HG03565 (cell line): ENCODE data around the gene MYCL.
"Not testable (repeated sequence)": the region's sequence is repeated elsewhere in the genome, so short reads cannot be mapped to it uniquely, and the experiment has no call there.

Source experiments
- ATAC-seq: cut with Tn5 transposase; IDR thresholded peaks from one replicate; pipeline ENCODE4 v1.9.1; 2021; ENCODE audit warnings: mild to moderate bottlenecking, moderate library complexity; ENCODE audit not compliant: unreplicated experiment

The MYCL gene

GRCh38 chr1:39919545-39919944 lies 17.8 kb upstream of the MYCL start:
- no peak for ATAC-seq

DNA sequence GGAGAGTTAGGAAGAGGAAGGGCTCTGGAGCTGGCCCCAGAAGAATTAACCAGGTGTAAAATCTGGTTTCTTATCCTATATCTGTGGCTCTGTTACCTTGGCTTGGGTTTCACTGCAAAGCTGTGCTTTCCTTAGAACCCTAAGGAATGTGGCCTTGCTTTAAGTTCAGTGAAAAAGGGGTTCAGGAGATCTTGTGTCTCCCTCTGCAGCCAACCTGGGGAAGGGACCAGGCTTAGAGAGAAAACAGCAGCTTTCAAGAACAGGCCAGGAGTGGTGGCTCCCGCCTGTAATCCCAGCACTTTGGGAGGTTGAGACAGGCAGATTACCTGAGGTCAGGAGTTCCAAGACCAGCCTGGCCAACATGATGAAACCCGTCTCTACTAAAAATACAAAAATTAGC lies 16.1 kb upstream of the MYCL start:
- no peak for ATAC-seq

- no peak for ATAC-seq
Measured at GRCh38 chr1:39915499-39916129, 13.9 kb upstream of the MYCL start.

DNA sequence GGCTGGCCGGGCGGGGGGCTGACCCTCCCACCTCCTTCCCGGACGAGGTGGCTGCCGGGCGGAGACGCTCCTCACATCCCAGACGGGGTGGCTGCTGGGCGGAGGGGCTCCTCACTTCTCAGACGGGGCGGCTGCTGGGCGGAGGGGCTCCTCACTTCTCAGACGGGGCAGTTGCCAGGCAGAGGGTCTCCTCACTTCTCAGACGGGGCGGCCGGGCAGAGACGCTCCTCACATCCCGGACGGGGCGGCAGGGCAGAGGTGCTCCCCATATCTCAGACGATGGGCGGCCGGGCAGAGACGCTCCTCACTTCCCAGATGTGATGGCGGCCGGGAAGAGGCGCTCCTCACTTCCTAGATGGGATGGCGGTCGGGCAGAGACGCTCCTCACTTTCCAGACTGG lies 11.4 kb upstream of the MYCL start:
- not testable (repeated sequence) for ATAC-seq

DNA sequence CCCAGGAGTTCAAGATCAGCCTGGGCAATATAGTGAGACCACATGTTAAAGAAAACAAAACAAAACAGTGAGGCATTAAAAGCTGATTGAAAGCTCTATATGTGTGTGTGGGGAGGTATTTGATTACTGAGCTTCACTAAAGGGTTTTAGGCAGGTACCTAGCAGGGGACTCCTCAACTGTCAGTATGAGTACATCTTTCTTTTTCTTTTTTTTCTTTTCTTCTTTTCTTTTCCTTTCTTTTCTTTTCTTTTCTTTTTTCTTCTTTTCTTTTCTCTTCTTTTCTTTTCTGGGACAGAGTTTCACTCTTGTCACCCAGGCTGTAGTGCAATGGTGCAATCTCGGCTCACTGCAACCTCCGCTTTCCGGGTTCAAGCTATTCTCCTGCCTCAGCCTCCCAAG lies 8.5 kb upstream of the MYCL start:
- no peak for ATAC-seq

GRCh38 chr1:39908534-39908933 lies 6.8 kb upstream of the MYCL start:
- no peak for ATAC-seq

DNA sequence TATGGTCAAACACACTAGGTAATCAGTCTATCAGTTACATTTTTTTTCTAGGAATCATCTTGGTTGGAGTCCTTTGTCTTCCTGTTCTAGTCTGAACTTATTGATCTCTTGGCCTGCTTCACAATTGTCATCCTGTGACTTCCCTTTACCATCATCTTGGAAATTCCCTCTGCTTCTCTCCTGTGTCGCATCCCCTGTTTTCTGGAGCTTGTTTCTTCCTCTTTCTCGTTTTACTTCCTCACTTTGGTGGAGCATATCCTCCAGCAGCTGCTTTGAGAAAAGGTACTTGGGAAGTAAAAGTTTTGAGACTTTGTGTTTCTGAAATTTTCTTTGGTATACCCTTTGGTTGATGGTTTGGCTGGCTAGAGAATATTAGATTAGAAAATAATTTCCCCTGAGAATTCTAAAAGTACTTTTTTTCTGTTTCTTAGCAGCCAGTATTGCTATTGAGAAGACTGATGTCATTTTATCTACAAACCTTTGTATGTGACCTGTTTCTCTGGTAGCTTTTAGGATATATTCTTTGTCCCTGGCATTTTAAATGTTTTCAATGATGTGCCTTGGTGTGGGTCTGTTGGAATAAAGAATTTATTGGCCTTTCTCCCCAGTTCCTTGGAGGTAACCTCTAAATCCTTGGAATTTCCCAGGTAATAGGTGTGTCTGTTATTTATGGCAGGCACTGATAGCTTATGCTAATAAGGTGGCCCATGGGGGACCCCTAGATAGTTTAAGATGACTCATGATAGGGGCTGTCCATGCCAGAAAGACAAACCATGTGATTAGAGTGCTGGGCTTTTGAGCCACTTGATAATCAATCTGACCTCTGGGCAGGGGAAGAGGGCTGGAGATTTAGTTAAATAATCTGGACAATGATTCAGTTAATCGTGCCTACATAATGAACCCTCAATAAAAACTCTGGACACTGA lies 6.1 kb upstream of the MYCL start:
- ATAC-seq = no peak

DNA sequence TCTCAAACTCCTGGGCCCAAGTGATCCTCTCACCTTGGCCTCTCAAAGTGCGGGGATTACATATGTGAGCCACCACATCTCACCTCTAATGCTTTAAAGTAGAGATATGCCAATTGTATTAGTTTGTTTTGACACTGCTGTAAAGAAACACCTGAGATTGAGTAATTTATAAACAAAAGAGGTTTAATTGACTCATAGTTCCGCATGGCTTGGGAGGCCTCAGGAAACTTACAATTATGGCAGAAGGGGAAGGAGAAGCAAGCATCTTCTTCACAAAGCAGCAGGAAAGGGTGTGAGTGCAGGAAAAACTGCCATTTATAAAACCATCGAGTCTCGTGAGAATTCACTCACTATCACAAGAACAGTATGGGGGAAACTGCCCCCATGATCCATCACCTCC lies 3.5 kb upstream of the MYCL start:
- ATAC-seq = no peak

GRCh38 chr1:39902460-39902807 lies 717 bp upstream of the MYCL start:
- no peak for ATAC-seq

DNA sequence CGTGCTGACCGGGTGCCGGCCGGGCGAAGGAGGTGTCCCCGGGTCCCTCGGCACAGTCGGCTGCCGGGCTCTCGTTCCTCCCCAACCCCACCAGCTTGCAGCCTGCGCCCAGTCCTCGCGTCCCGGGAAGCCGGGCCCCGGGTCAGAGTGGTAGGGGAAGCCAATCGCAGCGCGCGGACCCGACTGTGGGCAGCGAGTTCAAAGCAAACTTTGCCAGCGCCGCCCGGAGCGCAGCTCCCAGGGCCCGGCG lies 328 bp downstream of the MYCL start:
- ATAC-seq = no peak

GRCh38 chr1:39900662-39901463 lies 854 bp downstream of the MYCL start:
- no peak for ATAC-seq

DNA sequence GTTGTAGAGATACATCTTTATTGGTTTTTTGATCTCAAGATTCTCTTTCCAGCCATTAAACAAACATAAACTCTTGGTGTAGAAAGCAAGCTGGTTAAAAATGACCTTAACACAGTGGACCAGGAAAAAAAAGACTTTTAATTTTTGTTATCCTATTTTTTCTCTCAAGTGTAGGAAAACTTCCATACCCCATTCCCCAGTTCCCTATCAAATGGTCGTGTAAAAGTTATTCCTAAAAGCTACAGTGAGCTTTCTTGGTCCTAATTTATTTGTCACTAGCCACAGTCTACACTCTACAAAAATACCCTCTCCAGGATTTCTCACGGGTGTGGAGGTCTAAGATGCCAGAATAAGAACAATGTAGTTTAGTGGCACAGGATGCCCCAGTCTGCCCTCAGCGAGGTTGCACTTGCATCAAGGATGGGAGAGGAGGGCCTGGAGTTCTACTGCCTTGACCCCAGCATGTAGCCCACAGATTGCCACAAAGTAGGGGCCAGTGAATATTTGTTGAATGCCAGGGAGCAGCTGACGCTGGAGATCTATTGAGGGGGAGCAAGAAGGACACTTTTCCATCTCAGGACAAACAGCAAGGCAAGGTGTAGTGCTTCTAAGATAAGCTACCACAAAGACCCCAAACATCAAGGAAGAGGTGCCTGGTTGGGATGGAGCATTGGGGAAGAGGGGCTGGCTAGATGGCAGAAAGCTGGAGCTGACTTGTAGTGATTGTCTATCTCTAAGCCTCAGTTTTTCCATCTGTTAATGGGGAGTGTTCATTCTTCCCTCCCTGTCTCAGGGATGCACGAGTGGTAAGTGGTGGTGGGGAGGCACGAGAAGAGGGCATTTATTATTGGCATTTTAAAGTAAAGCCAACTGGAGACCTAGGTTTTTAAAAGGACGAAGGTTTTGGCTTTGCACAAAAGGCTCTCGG lies 1.8 kb downstream of the MYCL start:
- ATAC-seq = no peak

- no peak for ATAC-seq
Measured at GRCh38 chr1:39898648-39899603, 2.8 kb downstream of the MYCL start.

GRCh38 chr1:39898191-39898590 lies 3.5 kb downstream of the MYCL start:
- no peak for ATAC-seq

- no peak for ATAC-seq
Measured at GRCh38 chr1:39896909-39897685, 4.6 kb downstream of the MYCL start.

GRCh38 chr1:39895731-39896480 lies 5.8 kb downstream of the MYCL start:
- ATAC-seq = no peak

GRCh38 chr1:39894884-39895495 lies 6.7 kb downstream of the MYCL start:
- ATAC-seq = no peak
